ENCODE measurements around the gene CARD8. TPM values are rescaled to one million over a fixed set of nuclear protein-coding genes. Genes with fewer than 3 reads are reported as not detected.
"Not testable (repeated sequence)": the region's sequence is repeated elsewhere in the genome, so short reads cannot be mapped to it uniquely, and the experiment has no call there.

CARD8 gene
- total RNA-seq, 1 donor from 2014 or later: 41.0 TPM

DNA sequence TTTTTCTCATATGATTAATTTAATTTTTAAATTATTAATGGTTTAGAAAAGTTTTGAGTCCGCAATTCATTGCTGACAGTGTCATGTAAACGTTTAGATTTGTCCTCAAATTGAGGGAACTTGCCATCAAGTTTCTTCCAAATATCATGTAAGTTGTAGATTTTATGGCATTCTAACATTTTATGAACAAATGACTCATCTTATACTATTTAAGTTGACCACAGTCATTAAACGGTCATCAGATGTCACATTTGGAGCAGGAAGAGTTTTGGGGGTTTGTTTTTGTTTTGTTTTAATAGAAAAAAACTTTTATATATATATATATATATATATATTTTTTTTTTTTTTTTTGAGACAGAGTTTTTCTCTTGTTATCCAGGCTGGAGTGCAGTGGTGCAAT lies 18.5 kb upstream of the CARD8 start:
- H3K27me3 ChIP-seq: no peaks in the 10 kb centered on the region
- intact Hi-C loops (cut with DNase I): no loop called here
- H3K36me3 ChIP-seq: no peaks in the 10 kb centered on the region
- H3K9me3 ChIP-seq: no peaks in the 10 kb centered on the region
- H3K4me3 ChIP-seq: no peak overlapping the region
- TF ChIP-seq, protein P1, sequence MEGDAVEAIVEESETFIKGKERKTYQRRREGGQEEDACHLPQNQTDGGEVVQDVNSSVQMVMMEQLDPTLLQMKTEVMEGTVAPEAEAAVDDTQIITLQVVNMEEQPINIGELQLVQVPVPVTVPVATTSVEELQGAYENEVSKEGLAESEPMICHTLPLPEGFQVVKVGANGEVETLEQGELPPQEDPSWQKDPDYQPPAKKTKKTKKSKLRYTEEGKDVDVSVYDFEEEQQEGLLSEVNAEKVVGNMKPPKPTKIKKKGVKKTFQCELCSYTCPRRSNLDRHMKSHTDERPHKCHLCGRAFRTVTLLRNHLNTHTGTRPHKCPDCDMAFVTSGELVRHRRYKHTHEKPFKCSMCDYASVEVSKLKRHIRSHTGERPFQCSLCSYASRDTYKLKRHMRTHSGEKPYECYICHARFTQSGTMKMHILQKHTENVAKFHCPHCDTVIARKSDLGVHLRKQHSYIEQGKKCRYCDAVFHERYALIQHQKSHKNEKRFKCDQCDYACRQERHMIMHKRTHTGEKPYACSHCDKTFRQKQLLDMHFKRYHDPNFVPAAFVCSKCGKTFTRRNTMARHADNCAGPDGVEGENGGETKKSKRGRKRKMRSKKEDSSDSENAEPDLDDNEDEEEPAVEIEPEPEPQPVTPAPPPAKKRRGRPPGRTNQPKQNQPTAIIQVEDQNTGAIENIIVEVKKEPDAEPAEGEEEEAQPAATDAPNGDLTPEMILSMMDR (IDR thresholded peaks at IDR 0.05): no peak
- peaks cover 0 to 4% of the 10 kb centered on the region in 2 donors for H3K4me1 ChIP-seq
- DNase-seq (ENCODE audit: low spot score in 2 of 2): no peak
- H3K27ac ChIP-seq: no peak overlapping the region

GRCh38 chr19:48271531-48272151 lies 15.9 kb upstream of the CARD8 start:
- Histone ChIP-seq H3K27me3 (no peaks in the 10 kb centered on the region), H3K27ac (no peak overlapping the region), H3K36me3 (no peaks in the 10 kb centered on the region), H3K4me3 (peak overlapping the region; percentile 43 to 62), H3K4me1 (peaks cover 0 to 4% of the 10 kb centered on the region in 2 donors), H3K9me3 (no peaks in the 10 kb centered on the region)
- intact Hi-C loops (cut with DNase I): no loop called here
- TF ChIP-seq, protein P1 (IDR thresholded peaks at IDR 0.05): no peak
- DNase-seq (ENCODE audit: low spot score in 2 of 2): peak in 1 of 2 donors; percentile 52

DNA sequence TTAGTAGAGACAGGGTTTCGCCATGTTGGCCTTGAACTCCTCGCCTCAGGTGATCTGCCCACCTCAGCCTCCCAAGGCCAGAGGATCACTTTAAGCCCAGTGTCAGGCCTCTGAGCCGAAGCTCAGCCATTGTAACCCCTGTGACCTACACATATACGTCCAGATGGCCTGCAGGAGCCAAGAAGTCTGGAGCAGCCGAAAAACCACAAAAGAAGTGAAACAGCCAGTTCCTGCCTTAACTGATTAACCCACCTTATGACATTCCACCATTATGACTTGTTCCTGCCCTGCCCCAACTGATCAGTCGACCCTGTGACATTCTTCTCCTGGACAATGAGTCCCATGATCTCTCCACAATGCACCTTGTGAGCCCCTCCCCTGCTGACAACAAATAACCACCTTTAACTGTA lies 13.9 kb upstream of the CARD8 start:
- H3K27me3 ChIP-seq; H3K27ac ChIP-seq; H3K4me3 ChIP-seq; intact Hi-C loops (cut with DNase I); DNase-seq (ENCODE audit: low spot score in 2 of 2); H3K36me3 ChIP-seq; H3K9me3 ChIP-seq; H3K4me1 ChIP-seq: not testable (repeated sequence)

DNA sequence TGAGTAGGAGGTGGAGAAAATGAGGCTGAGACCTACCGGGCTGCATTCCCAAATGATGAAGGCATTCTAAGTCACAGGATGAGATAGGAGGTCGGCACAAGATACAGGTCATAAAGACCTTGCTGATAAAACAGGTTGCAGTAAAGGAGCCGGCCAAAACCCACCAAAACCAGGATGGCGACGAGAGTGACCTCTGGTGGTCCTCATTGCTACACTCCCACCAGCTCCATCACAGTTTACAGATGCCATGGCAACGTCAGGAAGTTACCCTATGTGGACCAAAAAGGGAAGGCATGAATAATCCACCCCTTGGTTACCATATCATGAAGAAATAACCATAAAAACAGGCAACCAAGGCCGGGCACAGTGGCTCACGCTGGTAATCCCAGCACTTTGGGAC lies 9.6 kb upstream of the CARD8 start:
- H3K4me1 ChIP-seq; DNase-seq (ENCODE audit: low spot score in 2 of 2); intact Hi-C loops (cut with DNase I); H3K27ac ChIP-seq; H3K36me3 ChIP-seq; H3K4me3 ChIP-seq; H3K9me3 ChIP-seq; H3K27me3 ChIP-seq: not testable (repeated sequence)

DNA sequence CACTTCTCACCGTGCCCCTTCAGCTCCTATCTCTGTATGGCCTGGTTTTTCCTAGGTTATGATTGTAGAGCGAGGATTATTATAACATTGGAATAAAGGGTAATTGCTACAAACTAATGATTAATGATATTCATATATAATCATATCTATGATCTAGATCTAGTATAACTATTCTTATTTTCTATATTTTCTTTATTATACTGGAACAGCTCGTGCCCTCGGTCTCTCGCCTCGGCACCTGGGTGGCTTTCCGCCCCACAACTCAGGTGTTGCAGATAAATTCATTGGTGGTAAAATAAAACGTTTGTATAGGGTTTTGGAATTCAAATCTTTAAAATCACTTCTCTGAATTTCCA lies 4.6 kb upstream of the CARD8 start:
- H3K4me1 ChIP-seq; H3K9me3 ChIP-seq; H3K27me3 ChIP-seq; H3K36me3 ChIP-seq; intact Hi-C loops (cut with DNase I); DNase-seq (ENCODE audit: low spot score in 2 of 2): not testable (repeated sequence)
- Histone ChIP-seq H3K27ac (peak overlapping the region; percentile 54 to 81), H3K4me3 (peak overlapping the region; percentile 44 to 77)

DNA sequence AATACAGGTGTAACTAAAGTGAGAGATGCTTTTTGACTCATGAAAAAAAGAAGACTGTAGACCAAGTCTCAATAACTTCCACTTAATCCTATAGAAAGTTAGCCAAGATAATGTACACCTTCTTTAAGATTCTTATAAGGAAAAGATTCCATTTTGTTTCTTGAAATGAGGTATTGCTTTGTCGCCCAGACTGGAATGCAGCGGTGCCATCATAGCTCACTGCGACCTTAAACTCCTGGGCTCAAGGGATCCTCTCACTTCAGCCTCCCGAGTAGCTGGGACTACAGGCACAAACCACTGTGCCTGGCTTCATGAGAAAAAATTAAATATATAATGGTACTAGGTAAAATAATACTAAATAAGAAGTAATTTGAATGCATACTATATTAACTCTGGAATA lies 3.3 kb upstream of the CARD8 start:
- H3K27ac ChIP-seq; H3K36me3 ChIP-seq; H3K9me3 ChIP-seq; H3K4me3 ChIP-seq; H3K27me3 ChIP-seq; DNase-seq (ENCODE audit: low spot score in 2 of 2): not testable (repeated sequence)
- H3K4me1 ChIP-seq: peaks cover 0 to 12% of the 10 kb centered on the region in 2 donors
- intact Hi-C loops (cut with DNase I): loop anchor here (5.0 kb wide), 1 partner anchor 152 kb away; no protein-coding TSS in a partner anchor

DNA sequence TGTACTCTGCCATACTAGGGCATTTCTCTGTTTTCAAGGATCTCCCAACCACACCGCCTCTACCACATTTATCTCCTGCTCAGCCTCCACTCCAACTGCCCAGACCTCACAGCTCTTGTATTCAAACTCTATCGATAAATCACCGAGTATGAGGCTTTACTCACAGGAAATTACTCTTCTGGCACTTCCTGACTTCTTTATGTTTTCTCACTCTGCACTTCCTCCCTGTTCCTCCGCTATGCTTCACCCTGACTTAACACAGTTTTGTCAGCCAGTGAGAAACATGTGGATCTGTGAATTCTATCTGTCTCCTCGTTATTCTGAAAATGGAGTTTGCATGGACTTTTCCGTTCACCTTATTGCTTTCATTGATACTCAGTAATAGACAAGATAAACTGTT lies 2.6 kb upstream of the CARD8 start:
- no peak for DNase-seq (ENCODE audit: low spot score in 2 of 2)
- Histone ChIP-seq H3K4me3 (no peak overlapping the region), H3K9me3 (no peaks in the 10 kb centered on the region), H3K27me3 (no peaks in the 10 kb centered on the region), H3K27ac (no peak overlapping the region), H3K4me1 (peaks cover 0 to 15% of the 10 kb centered on the region in 2 donors), H3K36me3 (no peaks in the 10 kb centered on the region)
- TF ChIP-seq, protein P1 (IDR thresholded peaks at IDR 0.05): no peak
- intact Hi-C loops (cut with DNase I): loop anchor here (5.0 kb wide), 1 partner anchor 151 kb away; no protein-coding TSS in a partner anchor

DNA sequence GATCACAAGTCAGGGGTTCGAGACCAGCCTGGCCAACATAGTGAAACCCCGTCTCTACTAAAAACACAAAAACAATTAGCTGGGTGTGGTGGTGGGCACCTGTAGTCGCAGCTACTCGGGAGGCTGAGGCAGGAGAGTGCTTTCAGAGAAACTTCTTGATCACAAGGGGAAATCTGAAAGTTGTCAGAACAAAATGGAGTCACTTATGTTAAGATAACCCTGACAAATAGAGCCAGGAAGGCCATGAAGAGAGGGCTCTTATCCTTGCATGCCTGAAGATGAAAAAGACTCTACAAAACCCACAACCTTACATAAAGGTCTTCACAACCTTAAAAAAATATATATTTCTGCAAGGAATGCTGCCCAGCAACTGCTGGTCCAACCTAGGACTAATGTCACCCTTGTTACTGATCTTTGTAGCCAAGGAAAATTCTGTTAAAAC lies 1.2 kb downstream of the CARD8 start:
- DNase-seq (ENCODE audit: low spot score in 2 of 2): no peak
- H3K4me3 ChIP-seq: peak overlapping the region; percentile 71 to 79
- H3K27me3 ChIP-seq: no peaks in the 10 kb centered on the region
- no peaks in the 10 kb centered on the region for H3K36me3 ChIP-seq
- H3K27ac ChIP-seq: no peak overlapping the region
- TF ChIP-seq, protein P1 (IDR thresholded peaks at IDR 0.05): no peak
- intact Hi-C loops (cut with DNase I): no loop called here
- no peaks in the 10 kb centered on the region for H3K9me3 ChIP-seq
- H3K4me1 ChIP-seq: peaks cover 0 to 15% of the 10 kb centered on the region in 2 donors

All from ascending aorta (tissue), 2 donors.